ENCODE results near the gene IFNG-AS1.

IFNG-AS1 gene

DNA sequence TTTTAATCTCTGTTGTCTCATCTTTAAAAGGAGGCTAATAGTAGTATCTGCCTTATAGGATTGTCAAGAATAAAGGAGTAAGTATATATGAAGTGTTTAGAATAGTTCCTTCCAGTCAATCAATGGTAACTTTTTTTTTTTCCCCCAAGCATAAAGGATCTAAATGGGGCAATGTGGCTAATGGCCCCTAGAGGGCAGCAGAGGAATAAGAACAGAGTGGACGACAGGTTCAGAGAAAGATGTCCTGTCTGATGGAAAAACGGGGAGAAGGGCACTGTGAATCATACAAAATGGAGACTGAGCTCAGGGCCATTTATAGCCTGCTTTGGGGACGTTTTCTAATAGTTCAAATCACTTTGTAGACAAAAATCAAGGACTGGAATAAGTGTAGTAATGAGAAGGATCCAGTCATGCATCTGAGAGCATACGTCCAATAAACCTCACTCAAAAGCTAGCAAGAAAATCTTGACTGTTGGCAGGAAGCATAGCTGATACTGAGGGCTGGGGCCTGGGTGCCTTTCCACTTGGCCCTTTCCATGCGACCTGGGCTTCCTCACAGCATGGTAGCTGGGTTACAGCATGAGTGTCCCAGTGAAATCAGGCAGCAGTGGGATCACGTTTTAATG is 51.3 kb downstream of the IFNG-AS1 start:
- DNase-seq: peak; percentile 85

DNA sequence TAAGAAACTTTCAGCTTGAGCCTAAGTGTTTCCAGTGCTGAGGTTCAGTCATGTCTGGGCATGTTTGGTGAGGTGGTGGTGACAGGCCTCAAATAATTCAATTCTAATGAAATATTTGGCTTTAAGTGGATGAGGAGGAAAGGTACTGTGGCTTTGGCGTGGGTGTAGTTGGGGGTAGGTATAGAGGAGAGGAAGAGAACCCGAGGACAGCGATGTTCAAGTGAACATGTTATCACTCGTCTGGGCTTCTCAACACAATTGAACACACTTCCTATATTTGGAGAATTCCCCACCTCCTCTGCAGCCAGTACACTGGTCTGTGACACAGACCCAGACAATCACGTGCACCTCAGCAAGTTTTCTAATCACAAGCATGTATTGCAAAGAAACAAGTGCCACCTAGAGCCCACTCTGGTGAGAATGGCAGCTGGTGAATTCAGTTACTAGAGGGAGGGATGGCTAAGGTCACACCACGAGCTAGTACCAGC is 53.0 kb downstream of the IFNG-AS1 start:
- DNase-seq: peak; percentile 66

DNA sequence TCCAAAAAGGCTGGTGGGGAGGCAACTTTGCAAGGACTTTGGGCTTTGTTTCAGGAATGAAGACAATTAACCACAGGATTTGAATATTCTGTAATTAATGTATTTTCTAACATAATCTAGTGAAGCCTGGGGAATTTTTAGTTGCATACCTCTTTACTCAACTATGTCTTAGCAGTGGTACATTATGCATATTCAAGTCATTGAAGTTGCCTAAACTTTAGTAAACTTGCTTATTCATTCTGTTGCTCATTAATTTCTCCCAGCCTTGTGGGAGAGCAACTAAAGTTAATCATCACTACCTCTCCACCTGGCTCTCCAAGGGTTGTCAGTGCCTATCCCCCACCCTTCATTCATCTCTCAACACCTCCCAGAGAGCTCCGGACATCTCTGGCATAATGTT is 54.2 kb downstream of the IFNG-AS1 start:
- no peak for DNase-seq

DNA sequence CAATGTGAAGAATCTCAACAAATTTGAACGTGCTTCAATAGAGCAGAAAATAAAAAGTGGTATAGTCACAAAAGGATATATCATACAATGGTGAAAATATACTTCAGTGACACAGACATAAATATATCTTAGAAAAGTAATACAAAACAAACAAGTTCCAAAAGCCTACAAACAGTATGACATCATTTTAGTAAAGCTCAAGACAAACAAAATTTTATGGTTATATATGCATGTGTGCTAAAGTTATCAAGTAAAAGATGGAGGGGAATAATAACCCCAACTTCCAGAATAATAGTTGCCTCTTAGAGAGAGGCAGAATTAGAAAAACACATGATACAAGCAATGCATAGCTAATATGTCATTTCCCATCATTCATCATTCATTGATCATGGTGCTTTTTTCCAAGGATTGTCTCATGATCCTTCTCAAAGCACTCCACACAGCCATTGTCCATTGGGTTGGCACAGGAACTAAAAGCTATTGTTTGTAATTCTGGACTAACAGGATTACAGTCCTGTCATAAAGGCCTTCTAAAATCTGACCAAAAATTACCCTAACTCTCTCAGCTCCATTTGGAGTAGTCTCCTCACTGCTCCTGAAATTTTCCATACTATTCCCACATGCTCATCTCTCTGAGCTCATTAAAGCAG is 59.5 kb downstream of the IFNG-AS1 start:
- no peak for DNase-seq

DNA sequence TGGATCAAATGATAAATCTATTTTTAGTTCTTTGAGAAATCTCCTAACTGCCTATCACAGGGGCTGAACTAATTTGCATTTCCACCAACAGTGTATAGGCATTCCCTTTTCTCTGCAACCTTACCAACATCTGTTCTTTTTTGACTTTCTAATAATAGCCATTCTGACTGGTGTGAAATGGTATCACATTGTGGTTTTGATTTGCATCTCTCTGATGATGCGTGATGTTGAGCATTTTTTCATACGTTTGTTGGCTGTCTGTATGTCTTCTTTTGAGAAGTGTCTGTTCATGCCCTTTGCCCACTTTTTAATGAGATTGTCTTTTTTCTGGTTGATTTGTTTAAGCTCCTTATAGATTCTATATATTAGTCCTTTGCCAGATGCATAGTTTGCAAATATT is 67.1 kb downstream of the IFNG-AS1 start:
- no peak for DNase-seq

DNA sequence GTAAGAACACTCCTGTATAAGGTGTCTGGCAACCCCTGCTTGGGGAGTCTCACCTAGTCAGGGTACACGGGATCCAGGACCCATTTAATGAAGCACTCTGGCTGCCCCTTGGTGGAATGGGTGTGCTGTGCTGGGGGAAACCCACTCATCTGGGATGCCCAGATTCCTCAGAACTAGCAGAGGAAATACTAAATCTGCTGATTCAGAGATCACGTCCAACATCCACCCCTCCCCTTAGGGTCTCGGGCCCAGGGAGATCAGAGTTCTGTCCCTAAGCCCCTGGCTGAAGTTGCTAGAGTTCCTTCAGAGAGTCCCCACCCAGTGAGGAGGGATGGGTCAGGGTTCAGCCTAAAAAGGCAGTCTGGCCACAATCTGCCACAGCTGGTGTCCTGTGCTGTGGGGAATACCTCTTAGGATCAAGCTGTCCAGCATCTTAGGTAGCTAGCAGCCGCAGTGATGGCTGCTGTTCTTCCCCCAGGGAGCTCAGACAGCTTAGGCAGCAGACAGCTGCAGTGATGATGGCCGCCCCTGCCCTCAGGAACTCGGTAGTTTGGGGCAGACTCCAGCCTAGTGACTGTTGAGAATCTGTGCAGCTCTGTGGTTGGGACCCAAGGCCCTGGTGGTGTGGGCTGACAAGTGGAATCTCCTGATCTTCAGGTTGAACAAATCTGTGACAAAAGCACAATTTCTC is 74.8 kb downstream of the IFNG-AS1 start:
- DNase-seq: no peak

DNA sequence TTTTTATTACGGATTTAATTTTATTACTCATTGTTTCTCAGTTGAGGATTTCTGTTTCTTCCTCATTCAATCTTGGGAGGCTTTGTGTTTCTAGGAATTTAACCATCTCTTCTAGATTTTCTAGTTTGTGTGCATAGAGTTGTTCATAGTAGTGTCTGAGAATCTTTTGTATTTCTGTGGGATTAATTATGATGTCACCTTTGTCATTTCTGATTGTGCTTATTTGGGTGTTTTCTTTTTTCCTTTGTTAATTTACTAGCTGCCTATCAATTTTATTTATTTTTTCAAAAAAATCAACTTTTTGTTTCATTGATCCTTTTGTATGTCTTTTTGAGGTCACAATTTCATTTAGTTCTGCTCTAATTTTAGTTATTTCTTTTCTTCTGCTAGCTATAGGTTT is 75.9 kb downstream of the IFNG-AS1 start:
- DNase-seq: no peak

DNA sequence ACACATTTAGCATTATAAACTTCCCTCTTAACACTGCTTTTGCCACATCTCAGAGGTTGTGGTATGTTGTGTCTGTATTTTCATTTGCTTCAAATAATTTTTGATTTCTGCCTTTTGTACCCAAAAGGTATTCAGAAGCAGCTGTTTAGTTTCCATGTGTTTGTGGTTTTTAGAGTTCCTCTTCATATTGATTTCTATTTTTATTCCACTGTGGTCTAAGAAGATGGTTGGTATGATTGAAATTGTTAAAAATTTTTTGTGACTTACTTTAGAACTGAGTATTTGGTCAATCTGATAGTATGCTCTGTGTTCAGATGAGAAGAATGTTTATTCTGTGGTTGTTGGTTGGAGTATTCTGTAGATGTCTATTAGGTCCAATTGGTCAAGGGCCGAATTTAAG is 76.4 kb downstream of the IFNG-AS1 start:
- no peak for DNase-seq

DNA sequence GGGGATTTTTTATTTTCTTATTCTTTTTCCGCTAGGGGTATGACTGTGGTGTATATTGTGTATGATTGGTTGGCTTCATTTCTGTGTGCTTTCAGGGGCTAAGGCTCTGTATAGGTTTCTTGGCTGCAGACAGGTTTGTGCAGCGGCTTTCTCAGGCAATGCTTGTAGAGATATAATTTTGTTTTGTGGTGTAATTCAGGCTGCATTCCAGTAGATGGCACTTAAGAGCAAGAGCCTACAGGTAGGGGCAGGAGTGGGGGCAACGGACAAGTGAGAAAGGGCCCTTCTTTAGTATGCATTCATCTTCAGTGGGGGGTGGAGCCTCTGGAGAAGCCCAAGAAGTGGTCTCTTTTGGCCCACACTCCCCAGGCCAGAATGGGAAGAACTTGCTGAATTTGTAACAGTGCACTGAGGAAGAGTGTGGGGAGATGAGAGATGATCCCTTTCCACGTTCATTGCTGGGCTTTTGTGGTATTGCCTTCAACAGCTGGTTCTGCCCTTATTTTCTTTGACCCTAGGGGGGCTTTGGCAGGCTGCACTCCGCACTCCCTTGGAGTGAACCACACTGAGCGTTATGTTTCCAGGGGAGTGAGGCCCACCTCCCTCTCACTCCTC is 78.6 kb downstream of the IFNG-AS1 start:
- DNase-seq: peak; percentile 34

DNA sequence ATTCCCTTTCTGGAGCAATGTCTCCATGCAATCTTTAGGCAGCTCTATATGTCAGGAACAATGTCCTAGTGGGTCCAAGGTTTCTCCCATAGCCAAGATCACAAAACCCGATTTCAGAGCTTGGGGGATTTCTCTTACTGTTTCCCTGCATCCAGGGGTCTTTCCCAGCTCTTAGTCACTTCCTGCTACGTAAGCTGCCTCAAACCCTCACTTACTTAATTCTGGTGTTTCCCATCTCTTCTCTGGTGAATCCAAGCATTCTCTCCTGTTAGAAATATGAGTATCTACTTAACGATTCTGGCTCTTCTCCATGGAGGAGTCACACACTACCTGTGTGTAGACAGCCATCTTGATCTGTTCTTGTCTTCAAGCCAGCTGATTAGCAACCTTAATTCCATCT is 80.0 kb downstream of the IFNG-AS1 start:
- no peak for DNase-seq
